A549 (cell line): ENCODE measurements around the gene ZNF536. TPM values are rescaled to one million over a fixed set of nuclear protein-coding genes. Genes with fewer than 3 reads are reported as not detected.

Experiments
- ATAC-seq, 2 experiments: fragments of 200-7000 bp in 1 of 2; fragments of >200 bp in 1 of 2; cut with Nextera tagmentation in 1 of 2; cut with Tn5 transposase in 1 of 2; 3 replicates each; pipeline versions ENCODE4 v1.8.0 to v1.9.1; 2018 to 2020; ENCODE audit warnings: mild to moderate bottlenecking in 1 of 2, moderate library complexity in 1 of 2
- CTCF ChIA-PET: fragments of 300-600 bp; sonication (Branson Sonifier 250); formaldehyde crosslinking; extraction: SDS; loops from one replicate; lab custom pipeline; 2021; ENCODE audit warnings: antibody characterized with exemption, inconsistent platforms; lab: Yijun Ruan, JAX
- POLR2A ChIA-PET: fragments of 350-600 bp; formaldehyde crosslinking; extraction: SDS; loops from one replicate; lab custom pipeline; 2021; ENCODE audit warnings: antibody characterized with exemption, inconsistent platforms; lab: Yijun Ruan, JAX
- DNase-seq, 2 experiments: peaks; one replicate each; pipeline versions ENCODE4 v3.0.0 to v3.0.0-alpha.2; 2011 to 2016; ENCODE audit warnings: low read depth in 1 of 2, low spot score in 1 of 2
- FAIRE-seq: peaks from 2 replicates; lab custom pipeline; 2011; peaks lifted over from hg19 to GRCh38; lab: Jason Lieb, UNC
- H3K27ac ChIP-seq, 2 experiments: fragments of >200 bp; sonication (Bioruptor Twin); formaldehyde crosslinking; 3 replicates each; pipeline ENCODE4 v1.5.1; 2016 to 2017
- H3K4me1 ChIP-seq: fragments of >200 bp; sonication (Bioruptor Twin); formaldehyde crosslinking; 3 replicates; pipeline ENCODE4 v1.6.1; 2016
- H3K4me2 ChIP-seq: fragments of >200 bp; sonication (Bioruptor Twin); formaldehyde crosslinking; 3 replicates; pipeline ENCODE4 v1.6.1; 2016
- H3K4me3 ChIP-seq: fragments of >200 bp; sonication (Bioruptor Twin); formaldehyde crosslinking; 3 replicates; pipeline ENCODE4 v1.5.1; 2016
- H3K9me3 ChIP-seq: fragments of >200 bp; sonication (Bioruptor Twin); formaldehyde crosslinking; 3 replicates; pipeline ENCODE4 v1.6.1; 2016
- BCL3 ChIP-seq: fragments of >200 bp; sonication (Bioruptor Twin); formaldehyde crosslinking; IDR thresholded peaks from 3 replicates; pipeline ENCODE4 v1.6.1; 2016
- CBX2 ChIP-seq: fragments of 200-600 bp; sonication (generic); IDR thresholded peaks from 2 replicates; pipeline ENCODE4 v1.6.1; 2016; ENCODE audit warnings: low read depth, mild to moderate bottlenecking, borderline replicate concordance
- CBX8 ChIP-seq: fragments of 200-600 bp; sonication (generic); IDR thresholded peaks from 2 replicates; pipeline ENCODE4 v1.6.1; 2016
- CHD4 ChIP-seq: fragments of 200-600 bp; sonication (generic); IDR thresholded peaks from 2 replicates; pipeline ENCODE4 v1.6.1; 2016; ENCODE audit warnings: antibody characterized with exemption, mild to moderate bottlenecking, borderline replicate concordance
- EHF ChIP-seq: fragments of 250-450 bp; sonication (Bioruptor Pico); IDR thresholded peaks from 2 replicates; pipeline ENCODE4 v1.5.0; 2020; ENCODE audit warnings: mild to moderate bottlenecking
- EP300 ChIP-seq, 2 experiments: fragments of >200 bp; sonication (Bioruptor Twin); formaldehyde crosslinking; IDR thresholded peaks; 2 replicates in 1 of 2; 3 replicates in 1 of 2; pipeline ENCODE4 v1.6.1; 2016 to 2017
- FOSB ChIP-seq: fragments of 250-450 bp; sonication (Bioruptor Pico); IDR thresholded peaks from 2 replicates; pipeline ENCODE4 v1.5.0; 2020; ENCODE audit warnings: mild to moderate bottlenecking, moderate library complexity
- FOXS1 ChIP-seq: fragments of 250-450 bp; sonication (Bioruptor Pico); IDR thresholded peaks from 2 replicates; pipeline ENCODE4 v1.5.0; 2020; ENCODE audit warnings: mild to moderate bottlenecking, moderate library complexity
- HEYL ChIP-seq: fragments of 250-450 bp; sonication (Bioruptor Pico); IDR thresholded peaks from 2 replicates; pipeline ENCODE4 v1.8.0; 2021; ENCODE audit warnings: mild to moderate bottlenecking, moderate library complexity
- HOXB13 ChIP-seq: fragments of 250-450 bp; sonication (Bioruptor Pico); IDR thresholded peaks from 2 replicates; pipeline ENCODE4 v1.5.0; 2020; ENCODE audit warnings: low read depth, mild to moderate bottlenecking, moderate library complexity
- HOXB5 ChIP-seq: fragments of 250-450 bp; sonication (Bioruptor Pico); IDR thresholded peaks from 2 replicates; pipeline ENCODE4 v1.5.0; 2020; ENCODE audit warnings: mild to moderate bottlenecking, moderate library complexity
- JUN ChIP-seq, 2 experiments: fragments of >200 bp; sonication (Bioruptor Twin); formaldehyde crosslinking; IDR thresholded peaks; 2 replicates in 1 of 2; 3 replicates in 1 of 2; pipeline ENCODE4 v1.6.1; 2016 to 2017
- JUNB ChIP-seq: fragments of >200 bp; sonication (Bioruptor Twin); formaldehyde crosslinking; IDR thresholded peaks from 2 replicates; pipeline ENCODE4 v1.6.1; 2016
- KDM1A ChIP-seq: fragments of 200-600 bp; sonication (generic); IDR thresholded peaks from 2 replicates; pipeline ENCODE4 v1.6.1; 2016; ENCODE audit warnings: low read depth, mild to moderate bottlenecking
- KDM5A ChIP-seq: fragments of 200-600 bp; sonication (generic); IDR thresholded peaks from 2 replicates; pipeline ENCODE4 v1.6.1; 2016; ENCODE audit warnings: antibody characterized with exemption, mild to moderate bottlenecking
- MAFK ChIP-seq: fragments of 450-650 bp; IDR thresholded peaks from 2 replicates; pipeline ENCODE4 v1.6.1; 2014; ENCODE audit not compliant: partially characterized antibody
- MYC ChIP-seq: IDR thresholded peaks from 2 replicates; pipeline ENCODE4 v1.6.1; 2012; ENCODE audit warnings: mild to moderate bottlenecking, inconsistent platforms, low read length, improper control_type of control experiment, borderline replicate concordance
- NFE2L2 ChIP-seq: fragments of 150-350 bp; conservative IDR thresholded peaks from 2 replicates; pipeline ENCODE4 v1.6.1; 2014; ENCODE audit warnings: low read length
- NPAS2 ChIP-seq: fragments of 250-450 bp; sonication (Bioruptor Pico); IDR thresholded peaks from 2 replicates; pipeline ENCODE4 v1.8.0; 2022; ENCODE audit warnings: mild to moderate bottlenecking, moderate library complexity, borderline replicate concordance
- NR3C1 ChIP-seq: fragments of >200 bp; sonication (Bioruptor Twin); formaldehyde crosslinking; IDR thresholded peaks from 3 replicates; pipeline ENCODE4 v1.6.1; 2017
- PBX3 ChIP-seq: IDR thresholded peaks from 2 replicates; pipeline ENCODE4 v1.6.1; 2012
- POLR2A ChIP-seq: IDR thresholded peaks from 2 replicates; pipeline ENCODE4 v1.6.1; 2012; ENCODE audit warnings: mild to moderate bottlenecking, low read length
- POLR2AphosphoS2 ChIP-seq: conservative IDR thresholded peaks from 2 replicates; pipeline ENCODE4 v1.6.1; 2012; ENCODE audit warnings: low read length, improper control_type of control experiment, inconsistent platforms
- RCOR1 ChIP-seq: fragments of 150-350 bp; IDR thresholded peaks from 2 replicates; pipeline ENCODE4 v1.6.1; 2014; ENCODE audit warnings: antibody characterized with exemption, low read length, low read depth
- TFCP2L1 ChIP-seq: fragments of 250-450 bp; sonication (Bioruptor Pico); IDR thresholded peaks from 2 replicates; pipeline ENCODE4 v1.5.0; 2021; ENCODE audit warnings: mild to moderate bottlenecking
- ZFP36 ChIP-seq: fragments of 450-650 bp; IDR thresholded peaks from 2 replicates; pipeline ENCODE4 v1.6.1; 2014; ENCODE audit warnings: borderline replicate concordance; ENCODE audit not compliant: partially characterized antibody
- ZNF302 ChIP-seq: fragments of 250-450 bp; sonication (Bioruptor Pico); IDR thresholded peaks from 2 replicates; pipeline ENCODE4 v1.9.0; 2021; ENCODE audit warnings: inconsistent platforms, mild to moderate bottlenecking, moderate library complexity
- WGBS: methylation state at CpG from one replicate; pipeline ENCODE4 v1.1.6; 2017; ENCODE audit errors: missing lambda C conversion rate; 5-methylcytosine and 5-hydroxymethylcytosine counted together
- polyA plus RNA-seq, 4 experiments: library from polyadenylated mRNA; depleted of rRNA in 3 of 4; stranded (reverse); fragments of >200 nt; fragmentation: RNase III in 1 of 4; extraction: RNeasy Plus Mini Kit Qiagen cat#74134 plus additional on column Dnase treatment in 1 of 4; gene quantifications; 2 replicates in 3 of 4; 3 replicates in 1 of 4; pipeline ENCODE4 v1.2.3, GENCODE V29; 2011 to 2017

The ZNF536 gene
- polyA plus RNA-seq, 2 of the 4 experiments (the other 2 are of a cell fraction), result not detected

- FAIRE-seq (no peak), ATAC-seq (no peak), DNase-seq (no peak)
- CTCF ChIA-PET, result interaction anchor here (0.6 kb wide), 1 partner anchor 130 kb away, joined by 3 read pairs; no protein-coding TSS in a partner anchor
- TF ChIP-seq HOXB5 (CRISPR knock-in tag), result no peak
- no peak for TF ChIP-seq TFCP2L1 (CRISPR knock-in tag)
- TF ChIP-seq NFE2L2, result no peak
- TF ChIP-seq JUNB, result no peak
- no peak for TF ChIP-seq RCOR1
- no peak for TF ChIP-seq CHD4
- TF ChIP-seq MAFK, result no peak
- no peak for TF ChIP-seq EHF
- no peak for TF ChIP-seq ZFP36
- no peak for TF ChIP-seq FOSB (CRISPR knock-in tag)
- no peak for TF ChIP-seq NR3C1
- no peak for TF ChIP-seq CBX2
- TF ChIP-seq POLR2A, result no peak
- no peak for TF ChIP-seq POLR2AphosphoS2
- TF ChIP-seq KDM5A, result no peak
- no peak for TF ChIP-seq MYC
- no peak for TF ChIP-seq NPAS2 (CRISPR knock-in tag)
- WGBS, result 48% methylated on average over 5 of the region's 5 CpGs
- Histone ChIP-seq H3K4me2 (no peak overlapping the region), H3K4me1 (no peaks in the 10 kb centered on the region), H3K4me3 (no peak overlapping the region), H3K27ac (no peak overlapping the region), H3K9me3 (no peaks in the 10 kb centered on the region)
- POLR2A ChIA-PET, result no interaction called here
These were observed 16.6 kb upstream of the ZNF536 start for GRCh38 chr19:30355586-30355985.

- FAIRE-seq, result no peak
- TF ChIP-seq BCL3, result no peak
- no peak for TF ChIP-seq ZFP36
- no peak for TF ChIP-seq POLR2AphosphoS2
- TF ChIP-seq EP300 (IDR thresholded peaks at IDR 0.05), result no peak
- no peak for TF ChIP-seq KDM1A
- TF ChIP-seq HOXB13 (CRISPR knock-in tag), result no peak
- TF ChIP-seq PBX3, result no peak
- TF ChIP-seq HEYL (CRISPR knock-in tag), result no peak
- TF ChIP-seq JUNB, result no peak
- no peaks in the 10 kb centered on the region for H3K4me1 ChIP-seq
- H3K27ac ChIP-seq, result no peak overlapping the region
- no peak overlapping the region for H3K4me3 ChIP-seq
- POLR2A ChIA-PET, result no interaction called here
- CTCF ChIA-PET, result interaction anchor here (1.5 kb wide), 1 partner anchor 10 kb away, joined by 6 read pairs; no protein-coding TSS in a partner anchor
- 34% methylated on average over 11 of the region's 11 CpGs for WGBS
- DNase-seq, result no peak
- H3K4me2 ChIP-seq, result no peak overlapping the region
- no peak for ATAC-seq
- no peaks in the 10 kb centered on the region for H3K9me3 ChIP-seq
These were observed 15.1 kb upstream of the ZNF536 start for GRCh38 chr19:30356951-30357579.

- H3K27ac ChIP-seq, result no peak overlapping the region
- H3K4me1 ChIP-seq, result no peaks in the 10 kb centered on the region
- ATAC-seq (no peak), FAIRE-seq (no peak), DNase-seq (no peak)
- no peak overlapping the region for H3K4me2 ChIP-seq
- ChIA-PET POLR2A (no interaction called here), CTCF (interaction anchor here (1.5 kb wide), 1 partner anchor 9 kb away, joined by 6 read pairs; no protein-coding TSS in a partner anchor)
- H3K9me3 ChIP-seq, result no peaks in the 10 kb centered on the region
- no peak overlapping the region for H3K4me3 ChIP-seq
- no peak for TF ChIP-seq FOXS1 (CRISPR knock-in tag)
- TF ChIP-seq EHF, result no peak
- TF ChIP-seq HOXB13 (CRISPR knock-in tag), result no peak
- TF ChIP-seq ZNF302 (CRISPR knock-in tag), result no peak
- TF ChIP-seq ZFP36, result no peak
- no peak for TF ChIP-seq JUN (IDR thresholded peaks at IDR 0.05)
- TF ChIP-seq NR3C1, result no peak
- no peak for TF ChIP-seq CBX8
- WGBS, result 21% methylated on average over 5 of the region's 5 CpGs
These were observed 14.6 kb upstream of the ZNF536 start for GRCh38 chr19:30357580-30357954.
